HG02884 (cell line): Measurements from ENCODE around the gene RHBDF2.

ENCODE experiments used
- ATAC-seq: cut with Tn5 transposase; IDR thresholded peaks from one replicate; pipeline ENCODE4 v1.9.1; 2021; ENCODE audit warnings: mild to moderate bottlenecking, moderate library complexity; ENCODE audit not compliant: unreplicated experiment

Gene RHBDF2

GRCh38 chr17:76501018-76501826 lies at the start of gene RHBDF2:
TSS of gene RHBDF2 (minus strand) at chr17:76501423. CDS start at chr17:76481524, 19,899 bp downstream.
- peak; percentile 71 for ATAC-seq

GRCh38 chr17:76549539-76549938 lies 48.3 kb upstream of the RHBDF2 start:
- no peak for ATAC-seq

GRCh38 chr17:76549215-76549518 lies 47.9 kb upstream of the RHBDF2 start:
- no peak for ATAC-seq

- no peak for ATAC-seq
These were observed 47.4 kb upstream of the RHBDF2 start for GRCh38 chr17:76548378-76549214.

GRCh38 chr17:76547642-76548202 lies 46.5 kb upstream of the RHBDF2 start:
- ATAC-seq: no peak

- ATAC-seq: no peak
These were observed 46.0 kb upstream of the RHBDF2 start for GRCh38 chr17:76547183-76547641.

GRCh38 chr17:76546556-76547182 lies 45.4 kb upstream of the RHBDF2 start:
- no peak for ATAC-seq

- no peak for ATAC-seq
These were observed 44.8 kb upstream of the RHBDF2 start for GRCh38 chr17:76545918-76546555.

- no peak for ATAC-seq
These were observed 43.5 kb upstream of the RHBDF2 start for GRCh38 chr17:76544546-76545365.

GRCh38 chr17:76543826-76544545 lies 42.8 kb upstream of the RHBDF2 start:
- no peak for ATAC-seq

GRCh38 chr17:76543482-76543825 lies 42.2 kb upstream of the RHBDF2 start:
- ATAC-seq: no peak

GRCh38 chr17:76542984-76543383 lies 41.8 kb upstream of the RHBDF2 start:
- ATAC-seq: no peak

- no peak for ATAC-seq
These were observed 41.3 kb upstream of the RHBDF2 start for GRCh38 chr17:76542566-76542971.

- no peak for ATAC-seq
These were observed 40.7 kb upstream of the RHBDF2 start for GRCh38 chr17:76541739-76542454.

- ATAC-seq: no peak
These were observed 39.4 kb upstream of the RHBDF2 start for GRCh38 chr17:76540381-76541300.

- ATAC-seq: no peak
These were observed 38.5 kb upstream of the RHBDF2 start, which contains the start of gene PRCD for GRCh38 chr17:76539631-76540271. TSS of gene PRCD (plus strand) at chr17:76540044. CDS start at chr17:76540142, 98 bp downstream.

GRCh38 chr17:76538941-76539570 lies 37.8 kb upstream of the RHBDF2 start:
- ATAC-seq: no peak
